Measurements from ENCODE around the gene GDPD5.

Gene GDPD5

GRCh38 chr11:75474878-75475766, 50.6 kb downstream of the GDPD5 start:
- Mint-ChIP-seq H3K4me1 (peaks cover 12 to 17% of the 10 kb centered on the region in 2 donors), H3K4me3 (peak overlapping the region in 1 of 2 donors; percentile 20), H3K27ac (peak overlapping the region; percentile 77), H3K36me3 (no peaks in the 10 kb centered on the region), H3K27me3 (no peaks in the 10 kb centered on the region), H3K9me3 (no peaks in the 10 kb centered on the region)
- DNase-seq (no peak), ATAC-seq (replicated peaks) (peak; percentile 29 to 53)

DNA sequence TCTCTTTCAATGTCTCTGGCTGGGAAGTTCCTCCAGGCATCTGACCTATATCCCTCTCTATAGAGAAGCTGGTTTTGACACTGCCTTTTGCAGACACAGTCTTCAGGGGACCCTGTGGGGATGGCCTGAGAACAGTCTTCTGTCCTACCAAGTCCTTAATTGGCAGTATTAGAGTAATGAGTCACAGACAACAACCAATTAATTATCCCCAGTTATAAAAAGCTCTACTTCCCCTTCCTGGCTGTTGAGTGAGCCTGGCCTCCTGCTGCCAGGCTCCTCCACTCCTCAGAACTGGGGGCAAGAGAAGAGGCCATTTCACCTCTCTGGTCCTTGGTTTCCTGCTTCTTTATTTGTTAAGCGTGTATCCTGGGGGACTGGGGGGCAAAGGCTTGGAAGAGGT, 51.5 kb downstream of the GDPD5 start:
- Mint-ChIP-seq H3K9me3 (no peaks in the 10 kb centered on the region), H3K27ac (no peak overlapping the region), H3K4me1 (peaks cover 12 to 17% of the 10 kb centered on the region in 2 donors), H3K4me3 (no peak overlapping the region), H3K27me3 (no peaks in the 10 kb centered on the region), H3K36me3 (no peaks in the 10 kb centered on the region)
- DNase-seq (no peak), ATAC-seq (replicated peaks) (peak; percentile 59 to 73)

DNA sequence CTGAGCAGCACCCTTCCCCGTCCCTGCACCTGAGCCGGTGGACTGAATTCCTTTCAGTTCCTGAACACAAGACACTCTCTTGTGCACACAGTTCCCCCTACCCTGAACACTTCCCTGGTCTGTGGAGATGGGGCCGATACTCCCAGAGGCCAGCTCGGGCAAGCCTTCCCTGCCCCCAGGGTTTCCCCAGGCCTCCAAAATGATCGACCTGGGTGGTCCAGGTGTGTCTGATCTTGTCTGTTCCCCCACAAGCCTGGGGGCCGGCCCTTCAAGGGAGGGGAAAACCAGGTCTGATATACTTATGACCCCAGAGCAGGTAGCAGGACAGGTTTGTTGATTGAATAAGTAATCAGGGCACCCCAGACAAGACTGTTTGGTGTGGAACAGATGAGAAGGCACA, 52.1 kb downstream of the GDPD5 start:
- H3K27ac Mint-ChIP-seq: no peak overlapping the region
- no peaks in the 10 kb centered on the region for H3K36me3 Mint-ChIP-seq
- no peak for ATAC-seq (replicated peaks)

DNA sequence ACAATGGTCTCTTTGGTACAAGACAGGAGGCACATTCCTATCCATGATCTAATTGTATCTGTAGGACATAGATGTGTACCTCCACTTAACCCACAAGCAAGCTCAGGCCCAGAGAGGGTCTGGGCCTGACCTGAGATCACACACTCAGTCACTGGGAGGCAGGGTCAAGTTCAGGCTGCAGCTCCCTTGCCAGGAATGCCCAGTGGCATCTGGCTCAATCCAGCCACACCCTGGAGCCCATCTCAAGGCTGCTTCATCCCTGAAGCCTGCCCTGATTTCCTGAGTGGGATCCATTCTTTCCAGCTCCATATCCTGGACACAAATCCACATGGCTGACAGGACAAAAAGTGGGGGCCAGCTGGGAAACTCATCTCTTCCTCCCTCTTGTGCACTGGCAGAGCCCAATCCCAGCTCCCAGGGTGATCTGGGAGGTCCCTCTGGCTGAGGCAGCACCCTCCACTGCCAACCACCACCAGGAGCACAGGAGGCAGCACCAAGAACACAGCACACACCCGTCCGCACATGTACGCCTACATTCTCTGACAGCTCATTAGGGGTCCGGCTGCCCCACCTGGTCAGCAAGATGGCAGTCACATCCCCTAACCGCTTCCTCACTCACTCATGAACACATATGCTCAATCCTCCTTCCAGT, 53.5 kb downstream of the GDPD5 start:
- Mint-ChIP-seq H3K4me1 (peaks cover 12 to 17% of the 10 kb centered on the region in 2 donors), H3K4me3 (no peak overlapping the region), H3K27ac (no peak overlapping the region), H3K27me3 (no peaks in the 10 kb centered on the region), H3K36me3 (no peaks in the 10 kb centered on the region), H3K9me3 (no peaks in the 10 kb centered on the region)
- ATAC-seq (replicated peaks) (no peak), DNase-seq (no peak)

More for the DNA sequence above, 52.1 kb downstream of the GDPD5 start:
- Mint-ChIP-seq H3K4me3 (no peak overlapping the region), H3K27me3 (no peaks in the 10 kb centered on the region), H3K9me3 (no peaks in the 10 kb centered on the region), H3K4me1 (peaks cover 12 to 17% of the 10 kb centered on the region in 2 donors)
- no peak for DNase-seq

DNA sequence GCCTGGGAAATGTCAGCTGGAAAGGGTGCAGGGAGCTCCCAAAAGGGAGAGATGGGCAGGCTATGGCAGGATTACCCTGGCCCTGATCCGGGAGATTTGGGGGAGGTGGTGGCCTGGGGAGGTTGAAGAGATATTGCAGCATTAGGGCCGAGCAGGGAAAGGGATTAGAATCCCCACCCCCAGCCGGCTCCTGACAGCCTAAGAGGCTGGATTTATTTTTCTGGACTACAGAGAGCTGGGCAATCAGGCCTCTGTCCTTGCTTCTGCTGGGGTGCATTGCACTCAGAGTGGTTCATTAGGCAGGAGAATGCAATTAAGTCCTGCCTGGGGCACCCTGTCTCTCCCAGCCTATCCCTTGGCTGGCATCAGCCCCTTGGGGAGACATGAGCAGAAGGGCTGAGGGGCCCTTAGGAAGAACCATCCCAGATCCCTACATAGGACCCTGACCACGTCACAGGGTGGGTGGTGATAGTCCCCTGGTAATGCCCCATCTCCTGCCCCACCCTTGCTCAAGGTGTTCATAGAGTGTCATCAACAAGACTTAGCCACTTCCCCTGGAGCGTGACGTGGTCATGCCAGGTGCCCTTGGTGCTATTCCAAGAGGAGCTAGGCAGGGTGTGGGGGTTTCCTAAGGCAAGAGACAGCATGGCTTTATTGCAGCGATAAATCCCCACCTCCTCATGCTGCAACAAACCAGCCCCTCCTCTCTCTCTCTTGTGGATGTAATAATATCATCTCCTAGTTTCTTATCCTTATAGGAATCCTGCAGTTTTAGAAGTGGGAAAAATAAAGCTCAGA, 54.4 kb downstream of the GDPD5 start:
- Mint-ChIP-seq H3K27me3 (no peaks in the 10 kb centered on the region), H3K4me1 (peaks cover 15 to 17% of the 10 kb centered on the region in 2 donors), H3K27ac (no peak overlapping the region), H3K9me3 (no peaks in the 10 kb centered on the region), H3K36me3 (no peaks in the 10 kb centered on the region), H3K4me3 (no peak overlapping the region)
- DNase-seq (no peak), ATAC-seq (replicated peaks) (no peak)

- Mint-ChIP-seq H3K4me1 (peaks cover 10 to 12% of the 10 kb centered on the region in 2 donors), H3K27ac (no peak overlapping the region), H3K4me3 (no peak overlapping the region), H3K9me3 (no peaks in the 10 kb centered on the region), H3K36me3 (no peaks in the 10 kb centered on the region), H3K27me3 (peaks cover 0 to 6% of the 10 kb centered on the region in 2 donors)
- DNase-seq: no peak
- ATAC-seq (replicated peaks): no peak
These were observed 55.2 kb downstream of the GDPD5 start for GRCh38 chr11:75470476-75471080.

GRCh38 chr11:75469785-75470405, 55.8 kb downstream of the GDPD5 start:
- Mint-ChIP-seq H3K9me3 (no peaks in the 10 kb centered on the region), H3K4me1 (peaks cover 7% of the 10 kb centered on the region in 2 donors), H3K36me3 (no peaks in the 10 kb centered on the region), H3K27me3 (peaks cover 0 to 7% of the 10 kb centered on the region in 2 donors), H3K27ac (no peak overlapping the region), H3K4me3 (no peak overlapping the region)
- ATAC-seq (replicated peaks): no peak
- no peak for DNase-seq

DNA sequence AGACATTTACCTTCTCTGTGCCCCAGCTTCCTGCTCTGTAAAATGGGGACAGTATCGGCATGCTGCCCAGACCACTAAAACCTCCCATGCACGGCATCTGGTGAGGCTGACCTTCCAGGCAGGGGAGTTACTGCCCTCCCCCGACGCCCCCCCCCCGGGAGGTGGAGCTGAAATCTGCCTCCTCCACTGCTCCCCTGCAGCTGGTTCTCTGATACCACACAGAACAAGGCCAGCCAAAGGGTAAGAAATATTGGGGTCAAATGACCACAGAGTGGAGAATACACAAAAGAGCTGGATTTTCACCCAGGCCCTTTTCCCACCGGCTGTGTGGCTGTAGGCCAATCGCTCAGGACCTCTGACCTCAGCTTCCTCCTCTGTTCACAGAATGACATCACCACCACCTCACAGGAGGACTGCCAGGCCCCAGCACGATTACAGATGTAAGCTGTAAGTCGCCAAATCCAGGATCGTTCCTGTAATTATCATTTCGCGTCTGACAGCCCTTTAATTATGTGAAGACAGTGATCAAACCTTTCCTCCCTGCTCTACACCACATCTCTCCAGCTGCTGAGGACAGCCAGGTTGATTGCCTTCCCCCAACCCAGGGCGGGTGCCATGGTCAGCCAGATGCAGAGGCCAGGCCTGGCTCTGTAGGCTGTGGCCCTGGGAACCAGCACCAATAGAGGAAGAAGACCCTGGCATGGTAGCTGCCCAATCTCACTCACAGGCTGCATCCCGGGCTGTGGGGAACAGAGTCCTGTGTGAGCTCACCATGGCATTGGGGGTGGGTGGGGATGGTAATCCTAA, 57.0 kb downstream of the GDPD5 start:
- Mint-ChIP-seq H3K9me3 (no peaks in the 10 kb centered on the region), H3K4me1 (peaks cover 0 to 4% of the 10 kb centered on the region in 2 donors), H3K27ac (no peak overlapping the region), H3K4me3 (no peak overlapping the region), H3K36me3 (no peaks in the 10 kb centered on the region), H3K27me3 (peaks cover 3 to 7% of the 10 kb centered on the region in 2 donors)
- DNase-seq: no peak
- no peak for ATAC-seq (replicated peaks)

DNA sequence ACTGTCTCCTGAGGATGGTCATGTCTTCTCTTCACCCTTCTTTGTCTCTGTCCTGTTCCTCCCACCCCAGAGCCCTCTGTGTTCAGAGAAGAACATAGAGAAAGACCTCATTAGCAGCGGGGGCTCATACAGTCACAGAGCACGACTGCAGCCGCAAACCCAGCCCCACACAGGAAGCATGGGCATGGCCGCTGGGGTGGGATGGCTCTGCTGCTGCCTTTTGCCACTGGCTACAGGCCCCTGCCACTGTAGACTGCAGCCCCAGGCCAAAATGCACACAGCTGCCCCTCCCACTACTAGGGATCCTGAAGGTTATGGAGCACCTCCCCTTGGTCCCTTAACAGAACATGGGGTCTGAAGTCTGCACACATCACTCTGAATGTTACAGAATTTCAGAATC, 57.9 kb downstream of the GDPD5 start:
- DNase-seq: no peak
- Mint-ChIP-seq H3K4me1 (peaks cover 0 to 4% of the 10 kb centered on the region in 2 donors), H3K9me3 (no peaks in the 10 kb centered on the region), H3K27ac (no peak overlapping the region), H3K36me3 (no peaks in the 10 kb centered on the region), H3K4me3 (no peak overlapping the region), H3K27me3 (peaks cover 4 to 7% of the 10 kb centered on the region in 2 donors)
- no peak for ATAC-seq (replicated peaks)

DNA sequence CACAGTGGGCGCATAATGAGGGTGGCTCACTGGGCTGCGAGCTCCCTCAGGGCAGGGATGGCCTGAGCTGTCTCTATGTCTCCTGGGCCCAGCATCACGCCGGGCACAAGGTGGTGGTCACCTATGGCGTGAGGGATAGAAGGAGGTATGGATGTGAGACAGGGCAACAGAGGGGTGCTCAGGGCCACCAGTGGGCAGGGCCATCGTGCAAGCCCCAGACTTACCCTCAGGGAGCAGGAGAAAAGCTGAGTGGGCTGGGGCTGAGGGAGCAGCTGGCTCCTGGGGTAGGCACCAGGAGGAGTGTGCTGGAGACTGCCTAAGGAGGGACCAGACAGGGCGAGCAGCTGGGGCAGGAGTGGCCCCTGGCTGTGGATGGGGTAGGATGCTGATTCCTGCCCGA, 58.4 kb downstream of the GDPD5 start:
- Mint-ChIP-seq H3K27me3 (peaks cover 4 to 7% of the 10 kb centered on the region in 2 donors), H3K27ac (no peak overlapping the region), H3K4me1 (peaks cover 0 to 4% of the 10 kb centered on the region in 2 donors), H3K36me3 (no peaks in the 10 kb centered on the region), H3K4me3 (no peak overlapping the region), H3K9me3 (no peaks in the 10 kb centered on the region)
- no peak for ATAC-seq (replicated peaks)
- DNase-seq: no peak

GRCh38 chr11:75465701-75466531, 59.8 kb downstream of the GDPD5 start:
- Mint-ChIP-seq H3K4me1 (peaks cover 0 to 4% of the 10 kb centered on the region in 2 donors), H3K36me3 (no peaks in the 10 kb centered on the region), H3K9me3 (no peaks in the 10 kb centered on the region), H3K27me3 (peaks cover 4 to 7% of the 10 kb centered on the region in 2 donors), H3K27ac (no peak overlapping the region), H3K4me3 (no peak overlapping the region)
- DNase-seq (no peak), ATAC-seq (replicated peaks) (no peak)

DNA sequence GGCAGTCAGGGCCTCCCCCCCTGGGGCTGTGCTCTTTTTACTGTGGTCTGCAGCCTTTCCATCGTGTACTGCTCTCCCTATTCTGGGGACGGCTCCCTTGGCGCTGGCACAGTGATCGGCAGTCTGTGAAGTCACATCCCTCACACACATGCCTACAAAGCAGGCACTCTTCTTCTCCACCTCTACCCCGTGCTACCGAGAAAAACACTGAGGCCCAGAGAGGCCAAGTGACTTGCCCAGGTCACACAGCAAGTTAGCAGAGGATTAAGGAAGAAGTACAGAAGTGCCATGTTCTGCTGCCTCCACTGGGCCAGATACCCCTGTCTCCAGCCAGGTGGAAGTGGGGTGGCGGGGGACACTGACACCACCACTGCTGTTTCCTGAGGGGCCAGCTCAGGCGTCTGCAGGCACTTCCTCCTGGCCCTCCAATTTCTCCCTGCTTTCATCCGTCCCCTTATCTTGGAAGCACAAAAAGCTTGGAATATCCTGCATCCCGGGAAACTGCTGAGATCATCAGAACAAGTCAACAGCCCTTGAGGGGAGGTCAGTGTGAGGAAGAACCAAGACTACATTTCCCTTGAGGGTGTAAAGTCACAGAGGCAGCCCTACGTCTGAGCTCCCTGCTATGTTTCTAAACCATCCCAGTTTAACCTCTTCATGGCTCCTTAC, 62.5 kb downstream of the GDPD5 start:
- H3K4me3 Mint-ChIP-seq: no peak overlapping the region
- no peaks in the 10 kb centered on the region for H3K9me3 Mint-ChIP-seq
- peaks cover 0 to 4% of the 10 kb centered on the region in 2 donors for H3K4me1 Mint-ChIP-seq
- ATAC-seq (replicated peaks) (no peak), DNase-seq (no peak)
- peaks cover 4 to 7% of the 10 kb centered on the region in 2 donors for H3K27me3 Mint-ChIP-seq
- no peak overlapping the region for H3K27ac Mint-ChIP-seq
- no peaks in the 10 kb centered on the region for H3K36me3 Mint-ChIP-seq
